SK-N-SH (cell line): Measurements from ENCODE around the gene TACSTD2. TPM values are rescaled to one million over a fixed set of nuclear protein-coding genes. Genes with fewer than 3 reads are reported as not detected.
A peak's percentile ranks its signal among the peaks of the same experiment; 100 is the strongest.

Experiments used
- CTCF ChIA-PET: fragments of 300-600, 350-600 bp; formaldehyde crosslinking; extraction: SDS; loops from one replicate; lab custom pipeline; 2021; lab: Yijun Ruan, JAX
- POLR2A ChIA-PET: fragments of 350-600 bp; sonication (Branson Sonifier 250); formaldehyde crosslinking; extraction: SDS; loops from one replicate; lab custom pipeline; 2020; ENCODE audit warnings: antibody characterized with exemption, inconsistent platforms; lab: Yijun Ruan, JAX
- DNase-seq: peaks from one replicate; pipeline ENCODE4 v3.0.0; 2012
- H2AFZ ChIP-seq: fragments of 200-600 bp; sonication (generic); 2 replicates; pipeline ENCODE4 v1.8.1; 2016; ENCODE audit warnings: antibody characterized with exemption, mild to moderate bottlenecking, low read depth
- H3F3A ChIP-seq: fragments of 200-600 bp; sonication (generic); replicated peaks from 2 replicates; pipeline ENCODE3; 2016; ENCODE audit warnings: antibody characterized with exemption, mild to moderate bottlenecking; ENCODE audit not compliant: insufficient read depth
- H3K27ac ChIP-seq, 2 experiments: fragments of 200-500 bp in 1 of 2; fragments of 200-600 bp in 1 of 2; sonication (Bioruptor generic) in 1 of 2; sonication (generic), shearing (Covaris generic) in 1 of 2; 2 replicates each; pipeline versions ENCODE4 v1.5.1 to v1.6.1; 2014 to 2016; ENCODE audit warnings: low read depth in 2 of 2, inconsistent platforms in 1 of 2, low read length in 1 of 2, mild to moderate bottlenecking in 1 of 2, mixed read lengths in 1 of 2
- H3K27me3 ChIP-seq: fragments of 200-600 bp; sonication (generic), shearing (Covaris generic); 2 replicates; pipeline ENCODE4 v1.6.1; 2016; ENCODE audit warnings: mixed run types; ENCODE audit not compliant: insufficient read depth
- H3K36me3 ChIP-seq, 2 experiments: fragments of 200-500 bp in 1 of 2; fragments of 200-600 bp in 1 of 2; sonication (Bioruptor generic) in 1 of 2; sonication (generic) in 1 of 2; replicated peaks in 1 of 2; 2 replicates each; pipeline versions ENCODE3 to v1.5.1; 2014 to 2016; ENCODE audit warnings: low read length in 1 of 2, mild to moderate bottlenecking in 1 of 2; ENCODE audit not compliant: insufficient read depth in 2 of 2, control insufficient read depth in 1 of 2
- H3K4me1 ChIP-seq, 2 experiments: fragments of 200-500 bp in 1 of 2; fragments of 200-600 bp in 1 of 2; sonication (Bioruptor generic) in 1 of 2; sonication (generic), shearing (Covaris generic) in 1 of 2; 2 replicates each; pipeline versions ENCODE4 v1.5.1 to v1.6.1; 2014 to 2016; ENCODE audit warnings: low read depth in 1 of 2, low read length in 1 of 2, mixed run types in 1 of 2; ENCODE audit not compliant: insufficient read depth in 2 of 2, control insufficient read depth in 1 of 2
- H3K4me2 ChIP-seq: fragments of 200-600 bp; sonication (generic), shearing (Covaris generic); 2 replicates; pipeline ENCODE4 v1.6.1; 2017; ENCODE audit warnings: mixed run types
- H3K4me3 ChIP-seq, 2 experiments: fragments of 200-500 bp in 1 of 2; fragments of 200-600 bp in 1 of 2; sonication (Bioruptor generic) in 1 of 2; sonication (generic), shearing (Covaris generic) in 1 of 2; 2 replicates each; pipeline versions ENCODE4 v1.5.1 to v1.8.1; 2014 to 2016; ENCODE audit warnings: low read depth in 2 of 2, inconsistent platforms in 1 of 2, low read length in 1 of 2, mild to moderate bottlenecking in 1 of 2, mixed read lengths in 1 of 2, moderate library complexity in 1 of 2
- H3K79me2 ChIP-seq: fragments of 200-600 bp; sonication (generic); 2 replicates; pipeline ENCODE4 v1.8.1; 2017; ENCODE audit warnings: mild to moderate bottlenecking; ENCODE audit not compliant: insufficient read depth
- H3K9ac ChIP-seq: fragments of 200-600 bp; sonication (generic); 2 replicates; pipeline ENCODE4 v1.6.1; 2017; ENCODE audit warnings: mixed run types
- H3K9me2 ChIP-seq: fragments of 200-600 bp; sonication (generic); 2 replicates; pipeline ENCODE4 v1.6.1; 2017; ENCODE audit warnings: mixed run types
- H3K9me3 ChIP-seq: fragments of 200-600 bp; sonication (generic); 2 replicates; pipeline ENCODE4 v1.6.1; 2017; ENCODE audit warnings: mixed run types, mild to moderate bottlenecking, moderate library complexity
- H4K20me1 ChIP-seq: fragments of 200-600 bp; sonication (generic); 2 replicates; pipeline ENCODE4 v1.6.1; 2017; ENCODE audit warnings: mild to moderate bottlenecking, mixed run types; ENCODE audit not compliant: insufficient read depth
- EZH2phosphoT487 ChIP-seq: fragments of 200-600 bp; sonication (generic); IDR thresholded peaks from 2 replicates; pipeline ENCODE4 v1.6.1; 2017; ENCODE audit warnings: low read depth, mixed run types, mild to moderate bottlenecking, antibody characterized with exemption, moderate library complexity, borderline replicate concordance
- GATA2 ChIP-seq: sonication (generic); formaldehyde crosslinking; IDR thresholded peaks from 2 replicates; pipeline ENCODE4 v1.5.0; 2020; ENCODE audit warnings: mild to moderate bottlenecking, missing genetic modification reagents
- IRF3 ChIP-seq: fragments of 150-350 bp; IDR thresholded peaks from 2 replicates; pipeline ENCODE4 v1.6.1; 2016; ENCODE audit warnings: mild to moderate bottlenecking, low read depth, low read length
- MAX ChIP-seq: IDR thresholded peaks from 2 replicates; pipeline ENCODE4 v1.4.0; 2012; ENCODE audit warnings: low read depth
- MEF2A ChIP-seq: IDR thresholded peaks from 2 replicates; pipeline ENCODE4 v1.4.0; 2012; ENCODE audit warnings: low read depth, borderline replicate concordance
- MXI1 ChIP-seq: IDR thresholded peaks from 2 replicates; pipeline ENCODE4 v1.6.1; 2012; ENCODE audit warnings: mild to moderate bottlenecking, low read depth, low read length, improper control_type of control experiment
- POLR2AphosphoS5 ChIP-seq: IDR thresholded peaks from 2 replicates; pipeline ENCODE4 v1.6.1; 2012; ENCODE audit warnings: low read depth, low read length
- RFX5 ChIP-seq: IDR thresholded peaks from 2 replicates; pipeline ENCODE4 v1.6.1; 2012; ENCODE audit warnings: mild to moderate bottlenecking, improper control_type of control experiment, low read length
- SIN3A ChIP-seq: IDR thresholded peaks from 2 replicates; pipeline ENCODE4 v1.6.1; 2012; ENCODE audit warnings: low read depth, mild to moderate bottlenecking, low read length, moderate library complexity, borderline replicate concordance
- SMC3 ChIP-seq: IDR thresholded peaks from 2 replicates; pipeline ENCODE4 v1.6.1; 2012; ENCODE audit warnings: low read depth, low read length, improper control_type of control experiment
- TAF1 ChIP-seq: IDR thresholded peaks from 2 replicates; pipeline ENCODE4 v1.6.1; 2012; ENCODE audit warnings: low read depth, mild to moderate bottlenecking, low read length, moderate library complexity, borderline replicate concordance
- TCF12 ChIP-seq: IDR thresholded peaks from 2 replicates; pipeline ENCODE4 v1.4.0; 2012
- ZBTB33 ChIP-seq: IDR thresholded peaks from 2 replicates; pipeline ENCODE4 v1.4.0; 2012; ENCODE audit warnings: low read depth, borderline replicate concordance
- WGBS: methylation state at CpG from one replicate; pipeline ENCODE4 v1.1.6; 2017; ENCODE audit warnings: low lambda C conversion rate; 5-methylcytosine and 5-hydroxymethylcytosine counted together
- polyA plus RNA-seq, 3 experiments: library from polyadenylated mRNA; depleted of rRNA; stranded (reverse); fragments of >200 nt; gene quantifications; 2 replicates each; pipeline ENCODE4 v1.2.3, GENCODE V29; 2012

Gene TACSTD2
- polyA plus RNA-seq, 1 of the 3 experiments (the other 2 are of a cell fraction), result 0.02 TPM

- peak; percentile 76; the same call in 1 of the 2 replicates for TF ChIP-seq MAX
- TF ChIP-seq EZH2phosphoT487, result no peak
- no peak for TF ChIP-seq IRF3
- no peak for TF ChIP-seq ZBTB33
- TF ChIP-seq TAF1, result peak; percentile 44; the same call in 1 of the 2 replicates
- peak; percentile 61; the same call in 1 of the 2 replicates for TF ChIP-seq SIN3A
- no peak for TF ChIP-seq RFX5
- no peak for TF ChIP-seq GATA2 (CRISPR knock-in tag)
Measured at GRCh38 chr1:58545591-58546519, 31.2 kb downstream of the TACSTD2 start (continued).

- Histone ChIP-seq H3K4me2 (no peak overlapping the region), H3K4me1 (peaks cover 2 to 3% of the 10 kb centered on the region in 2 experiments; a peak in 2 of 4 replicates), H4K20me1 (no peaks in the 10 kb centered on the region), H3K9me3 (no peaks in the 10 kb centered on the region), H3K27ac (no peak overlapping the region), H3K9ac (no peak overlapping the region), H3K27me3 (no peaks in the 10 kb centered on the region), H3K79me2 (no peaks in the 10 kb centered on the region), H3K9me2 (no peaks in the 10 kb centered on the region), H3K36me3 (peaks cover 0 to 2% of the 10 kb centered on the region in 2 experiments), H3K4me3 (no peak overlapping the region), H2AFZ (no peak overlapping the region), H3F3A (no peaks in the 10 kb centered on the region)
- WGBS, result 94% methylated on average over 1 of the region's 1 CpG
- no peak for DNase-seq
- CTCF ChIA-PET, result interaction anchor here (0.8 to 1.9 kb wide), 2 partner anchors 27 to 109 kb away, joined by 3 to 13 read pairs; no protein-coding TSS in a partner anchor
- TF ChIP-seq MEF2A (no peak), RFX5 (no peak), SMC3 (no peak), TCF12 (no peak), POLR2AphosphoS5 (no peak), MXI1 (no peak)
- POLR2A ChIA-PET, result interaction anchor here (0.5 kb wide), 1 partner anchor 1131 kb away, joined by 3 read pairs; no protein-coding TSS in a partner anchor
Measured at GRCh38 chr1:58543260-58543659, 33.8 kb downstream of the TACSTD2 start.
